SIG-M5 treated with dmso at 0.1 percent for 504 hours (cell line): ENCODE measurements around the gene MGST1.

Source experiments
- DNase-seq: peaks from one replicate; lab custom pipeline; 2025; ENCODE audit not compliant: unreplicated experiment; lab: John Stamatoyannopoulos, UW

The MGST1 gene

GRCh38 chr12:16347391-16348298 lies at the start of gene MGST1:
TSS of gene MGST1 (plus strand) at chr12:16347645. CDS start at chr12:16354253, 6,608 bp downstream.
- peak; percentile 77 for DNase-seq

- no peak for DNase-seq
Observed at GRCh38 chr12:16299403-16299802, 48.0 kb upstream of the MGST1 start.

- DNase-seq, result no peak
Observed at GRCh38 chr12:16300122-16300521, 47.3 kb upstream of the MGST1 start.

GRCh38 chr12:16300736-16301135 lies 46.7 kb upstream of the MGST1 start:
- no peak for DNase-seq

- DNase-seq, result no peak
Observed at GRCh38 chr12:16303939-16304338, 43.5 kb upstream of the MGST1 start.

- peak; percentile 13 for DNase-seq
Observed at GRCh38 chr12:16307856-16308475, 39.5 kb upstream of the MGST1 start.

- DNase-seq, result no peak
Observed at GRCh38 chr12:16310934-16311333, 36.5 kb upstream of the MGST1 start.

GRCh38 chr12:16323010-16323409 lies 24.4 kb upstream of the MGST1 start:
- no peak for DNase-seq

- DNase-seq, result no peak
Observed at GRCh38 chr12:16323638-16324037, 23.8 kb upstream of the MGST1 start.

- no peak for DNase-seq
Observed at GRCh38 chr12:16324272-16324671, 23.2 kb upstream of the MGST1 start.

GRCh38 chr12:16324772-16325171 lies 22.7 kb upstream of the MGST1 start:
- DNase-seq, result no peak

GRCh38 chr12:16325426-16325825 lies 22.0 kb upstream of the MGST1 start:
- DNase-seq, result no peak

- DNase-seq, result no peak
Observed at GRCh38 chr12:16327963-16328362, 19.5 kb upstream of the MGST1 start.

- DNase-seq, result peak; percentile 46
Observed at GRCh38 chr12:16329594-16329993, 17.9 kb upstream of the MGST1 start.

GRCh38 chr12:16330560-16330959 lies 16.9 kb upstream of the MGST1 start:
- no peak for DNase-seq

- DNase-seq, result peak; percentile 41
Observed at GRCh38 chr12:16331998-16332397, 15.4 kb upstream of the MGST1 start.

- no peak for DNase-seq
Observed at GRCh38 chr12:16335838-16336237, 11.6 kb upstream of the MGST1 start.

GRCh38 chr12:16344269-16344668 lies 3.2 kb upstream of the MGST1 start:
- DNase-seq, result no peak

- DNase-seq, result no peak
Observed at GRCh38 chr12:16345105-16345504, 2.3 kb upstream of the MGST1 start.

- peak; percentile 28 for DNase-seq
Observed at GRCh38 chr12:16346958-16347357, 487 bp upstream of the MGST1 start.

- no peak for DNase-seq
Observed at GRCh38 chr12:16348435-16349130, 1.1 kb downstream of the MGST1 start.

GRCh38 chr12:16349131-16349460 lies 1.7 kb downstream of the MGST1 start:
- peak; percentile 91 for DNase-seq
